Right ventricle myocardium inferior (tissue), 1 donor: Measurements from ENCODE around the gene SGMS1. TPM values are rescaled to one million over a fixed set of nuclear protein-coding genes. Genes with fewer than 3 reads are reported as not detected.

ENCODE experiments used
- ATAC-seq: fragments of 200-7000 bp; cut with Tn5 transposase; one replicate; pipeline ENCODE4 v1.9.1; 2020; ENCODE audit warnings: mild to moderate bottlenecking, moderate library complexity
- DNase-seq: peaks from one replicate; pipeline ENCODE4 v3.0.0; 2021; ENCODE audit errors: missing footprints
- intact Hi-C: fragments of 100-400 bp; cut with DNase I; formaldehyde crosslinking; loops from one replicate; pipeline ENCODE4 v1.11.0; 2022
- total RNA-seq: library from RNA; stranded (reverse); fragmentation: NEBNext Ultra II Directional; extraction: Animal tissue kit (Norgen Biotek cat#: 25700); gene quantifications from one replicate; pipeline ENCODE4 v1.2.1, GENCODE V29; 2021
- donor health status: DM: no; HTN: yes; CAD: no; lungs with severe emphysema.

SGMS1 gene
- total RNA-seq, 1 donor from 2014 or later: 23.1 TPM

- no peak for ATAC-seq
- DNase-seq: no peak
- intact Hi-C loops: no loop called here
Measured at GRCh38 chr10:50645236-50645635, 21.5 kb upstream of the SGMS1 start.

GRCh38 chr10:50641626-50642025, 17.9 kb upstream of the SGMS1 start:
- DNase-seq (no peak), ATAC-seq (no peak)
- intact Hi-C loops: no loop called here

- ATAC-seq (no peak), DNase-seq (no peak)
- intact Hi-C loops: no loop called here
Measured at GRCh38 chr10:50640238-50640637, 16.5 kb upstream of the SGMS1 start.

- DNase-seq: no peak
- ATAC-seq: no peak
- intact Hi-C loops: no loop called here
Measured at GRCh38 chr10:50636618-50637579, 13.1 kb upstream of the SGMS1 start.

- no peak for DNase-seq
- intact Hi-C loops: no loop called here
- no peak for ATAC-seq
Measured at GRCh38 chr10:50635286-50635685, 11.5 kb upstream of the SGMS1 start.

- intact Hi-C loops: no loop called here
- DNase-seq (no peak), ATAC-seq (no peak)
Measured at GRCh38 chr10:50634479-50634878, 10.7 kb upstream of the SGMS1 start.

GRCh38 chr10:50631052-50631451, 7.3 kb upstream of the SGMS1 start:
- intact Hi-C loops: no loop called here
- no peak for ATAC-seq
- no peak for DNase-seq

- no peak for ATAC-seq
- intact Hi-C loops: no loop called here
- no peak for DNase-seq
Measured at GRCh38 chr10:50629495-50630122, 5.9 kb upstream of the SGMS1 start.

- DNase-seq (no peak), ATAC-seq (no peak)
- intact Hi-C loops: no loop called here
Measured at GRCh38 chr10:50627896-50628295, 4.1 kb upstream of the SGMS1 start.

- intact Hi-C loops: no loop called here
Measured at GRCh38 chr10:50627443-50627842, 3.7 kb upstream of the SGMS1 start.

GRCh38 chr10:50625649-50626132, 1.9 kb upstream of the SGMS1 start:
- intact Hi-C loops: loop anchor here (2.0 kb wide), 3 partner anchors 207 to 335 kb away; no protein-coding TSS in a partner anchor
- no peak for ATAC-seq
- DNase-seq: no peak

More at GRCh38 chr10:50627443-50627842, 3.7 kb upstream of the SGMS1 start:
- no peak for DNase-seq
- ATAC-seq: no peak

GRCh38 chr10:50624866-50625501, 1.2 kb upstream of the SGMS1 start:
- intact Hi-C loops: loop anchor here (2.0 kb wide), 3 partner anchors 206 to 334 kb away; no protein-coding TSS in a partner anchor
- DNase-seq: peak; percentile 91
- peak; percentile 77 for ATAC-seq

GRCh38 chr10:50624413-50624865, 683 bp upstream of the SGMS1 start:
- DNase-seq: peak; percentile 97
- intact Hi-C loops: loop anchor here (2.0 kb wide), 3 partner anchors 206 to 334 kb away; no protein-coding TSS in a partner anchor
- peak; percentile 90 for ATAC-seq

GRCh38 chr10:50622706-50623662, 772 bp downstream of the SGMS1 start:
- intact Hi-C loops: loop anchor here (2.0 kb wide), 2 partner anchors 18 to 68 kb away; no protein-coding TSS in a partner anchor
- peak; percentile 80 for DNase-seq
- ATAC-seq: no peak

GRCh38 chr10:50621968-50622705, 1.6 kb downstream of the SGMS1 start:
- intact Hi-C loops: loop anchor here (2.0 kb wide), 2 partner anchors 17 to 67 kb away; no protein-coding TSS in a partner anchor
- peak; percentile 63 for ATAC-seq
- peak; percentile 97 for DNase-seq

GRCh38 chr10:50620899-50621298, 2.9 kb downstream of the SGMS1 start:
- ATAC-seq: no peak
- no peak for DNase-seq
- intact Hi-C loops: no loop called here

- no peak for DNase-seq
Measured at GRCh38 chr10:50619882-50620281, 3.9 kb downstream of the SGMS1 start.

More at GRCh38 chr10:50619882-50620281, 3.9 kb downstream of the SGMS1 start:
- ATAC-seq: no peak
- intact Hi-C loops: no loop called here
